Measurements from ENCODE around the gene CUX1.
"Not testable (repeated sequence)": the region's sequence is repeated elsewhere in the genome, so short reads cannot be mapped to it uniquely, and the experiment has no call there.

CUX1 gene

GRCh38 chr7:102175423-102176170 lies 358.2 kb downstream of the CUX1 start:
- H3K9me3 ChIP-seq, result no peaks in the 10 kb centered on the region
- peaks cover 88% of the 10 kb centered on the region for H3K36me3 ChIP-seq
- no peak for TF ChIP-seq CTCF (IDR thresholded peaks at IDR 0.05)
- H3K4me3 ChIP-seq (ENCODE audit: low read depth in 1 of 2, low read length in 1 of 2), result no peak overlapping the region
- H3K27me3 ChIP-seq, result no peaks in the 10 kb centered on the region
- H3K4me1 ChIP-seq (ENCODE audit: control insufficient read depth in 1 of 2, insufficient read depth in 1 of 2, low read depth in 1 of 2, low read length in 1 of 2), result no peaks in the 10 kb centered on the region
- no peak overlapping the region for H3K27ac ChIP-seq

DNA sequence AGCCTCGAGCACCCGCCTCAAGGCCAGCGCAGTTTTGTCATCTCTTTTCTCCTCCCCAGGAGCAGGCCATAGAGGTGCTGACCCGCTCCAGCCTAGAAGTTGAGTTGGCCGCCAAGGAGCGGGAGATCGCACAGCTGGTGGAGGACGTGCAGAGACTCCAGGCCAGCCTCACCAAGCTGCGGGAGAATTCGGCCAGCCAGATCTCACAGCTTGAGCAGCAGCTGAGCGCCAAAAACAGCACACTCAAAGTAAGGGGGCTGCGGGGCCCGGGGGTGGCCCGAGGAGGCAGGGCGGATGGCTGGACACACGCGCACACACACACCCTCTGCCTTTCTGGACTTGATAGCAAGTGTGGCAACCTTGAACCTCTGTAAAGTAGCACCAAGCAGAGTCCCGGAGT lies 361.0 kb downstream of the CUX1 start:
- H3K27me3 ChIP-seq, result no peaks in the 10 kb centered on the region
- H3K4me3 ChIP-seq (ENCODE audit: low read depth in 1 of 2, low read length in 1 of 2), result no peak overlapping the region
- no peak overlapping the region for H3K27ac ChIP-seq
- no peak for TF ChIP-seq CTCF (IDR thresholded peaks at IDR 0.05)
- H3K9me3 ChIP-seq, result no peaks in the 10 kb centered on the region
- no peaks in the 10 kb centered on the region for H3K4me1 ChIP-seq (ENCODE audit: control insufficient read depth in 1 of 2, insufficient read depth in 1 of 2, low read depth in 1 of 2, low read length in 1 of 2)
- peaks cover 87% of the 10 kb centered on the region for H3K36me3 ChIP-seq

GRCh38 chr7:102180727-102181126 lies 363.3 kb downstream of the CUX1 start:
- Histone ChIP-seq H3K9me3 (no peaks in the 10 kb centered on the region), H3K4me1 (ENCODE audit: control insufficient read depth in 1 of 2, insufficient read depth in 1 of 2, low read depth in 1 of 2, low read length in 1 of 2) (no peaks in the 10 kb centered on the region), H3K36me3 (peaks cover 86% of the 10 kb centered on the region), H3K27me3 (no peaks in the 10 kb centered on the region), H3K4me3 (ENCODE audit: low read depth in 1 of 2, low read length in 1 of 2) (no peak overlapping the region), H3K27ac (no peak overlapping the region)
- no peak for TF ChIP-seq CTCF (IDR thresholded peaks at IDR 0.05)

DNA sequence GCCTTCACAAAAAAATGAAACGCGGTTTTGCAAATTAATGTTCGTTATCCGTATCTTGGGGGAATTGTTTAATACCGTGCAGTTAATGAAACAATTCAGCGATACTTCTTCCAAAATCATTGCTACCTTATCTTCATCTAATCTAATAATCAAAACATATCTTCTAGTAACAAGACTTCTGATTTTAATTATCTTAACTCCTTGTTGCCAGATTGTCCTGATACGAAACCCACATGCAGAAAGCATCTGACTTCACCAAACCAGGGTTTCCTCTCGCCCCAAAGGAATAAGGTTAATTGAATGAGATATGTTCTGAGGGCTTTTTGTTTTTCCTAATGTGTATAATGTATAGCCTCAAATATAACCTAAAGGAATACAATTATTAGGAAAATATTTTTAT lies 364.1 kb downstream of the CUX1 start:
- no peak for TF ChIP-seq CTCF (IDR thresholded peaks at IDR 0.05)
- H3K36me3 ChIP-seq, result peaks cover 87% of the 10 kb centered on the region
- no peak overlapping the region for H3K27ac ChIP-seq
- H3K27me3 ChIP-seq, result no peaks in the 10 kb centered on the region
- no peaks in the 10 kb centered on the region for H3K4me1 ChIP-seq (ENCODE audit: control insufficient read depth in 1 of 2, insufficient read depth in 1 of 2, low read depth in 1 of 2, low read length in 1 of 2)
- no peaks in the 10 kb centered on the region for H3K9me3 ChIP-seq
- H3K4me3 ChIP-seq (ENCODE audit: low read depth in 1 of 2, low read length in 1 of 2), result no peak overlapping the region

DNA sequence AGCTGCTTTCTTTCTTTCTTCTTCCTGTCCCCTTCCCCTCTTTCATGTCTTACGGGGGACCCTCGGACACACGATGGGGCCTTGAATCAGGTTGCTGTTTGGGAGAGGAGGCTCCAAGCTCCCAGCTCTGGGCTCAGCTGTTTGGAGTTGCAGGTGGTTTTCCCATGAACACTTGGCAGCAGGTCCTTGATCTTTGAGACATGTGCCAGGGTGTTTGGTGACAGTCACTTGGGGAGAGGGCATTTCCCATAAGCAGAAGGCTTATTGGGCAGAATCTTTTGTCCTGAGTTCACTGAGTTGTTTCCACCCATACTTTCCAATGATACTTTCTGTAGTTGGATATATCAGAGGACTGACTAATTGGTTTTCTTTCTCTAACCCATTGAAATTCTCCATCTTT lies 364.6 kb downstream of the CUX1 start:
- peaks cover 92% of the 10 kb centered on the region for H3K36me3 ChIP-seq
- no peak for TF ChIP-seq CTCF (IDR thresholded peaks at IDR 0.05)

DNA sequence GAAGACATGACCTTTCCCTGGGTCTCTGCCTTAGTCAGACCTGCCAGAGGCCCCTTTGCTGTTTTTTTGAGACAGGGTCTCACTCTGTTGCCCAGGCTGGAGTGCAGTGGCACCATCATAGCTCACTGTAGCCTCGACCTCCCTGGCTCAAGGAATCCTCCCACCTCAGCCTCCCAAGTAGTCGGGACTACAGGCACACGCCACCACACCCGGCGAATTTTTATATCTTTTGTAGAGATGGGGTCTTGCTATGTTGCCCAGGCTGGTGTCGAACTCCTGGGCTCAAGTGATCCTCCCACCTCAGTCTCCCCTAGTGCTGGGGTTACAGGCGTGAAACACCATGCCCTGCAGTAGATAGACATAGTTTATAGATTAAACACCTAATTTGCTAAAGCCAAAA lies 366.4 kb downstream of the CUX1 start:
- not testable (repeated sequence) for H3K27ac ChIP-seq; H3K27me3 ChIP-seq; H3K4me3 ChIP-seq (ENCODE audit: low read depth in 1 of 2, low read length in 1 of 2); H3K4me1 ChIP-seq (ENCODE audit: control insufficient read depth in 1 of 2, insufficient read depth in 1 of 2, low read depth in 1 of 2, low read length in 1 of 2); H3K9me3 ChIP-seq
- H3K36me3 ChIP-seq, result peaks cover 87% of the 10 kb centered on the region

More for the DNA sequence above, 364.6 kb downstream of the CUX1 start:
- Histone ChIP-seq H3K27ac (no peak overlapping the region), H3K4me1 (ENCODE audit: control insufficient read depth in 1 of 2, insufficient read depth in 1 of 2, low read depth in 1 of 2, low read length in 1 of 2) (no peaks in the 10 kb centered on the region), H3K4me3 (ENCODE audit: low read depth in 1 of 2, low read length in 1 of 2) (no peak overlapping the region), H3K9me3 (no peaks in the 10 kb centered on the region), H3K27me3 (no peaks in the 10 kb centered on the region)

All from neutrophil (primary cell).